HG03571 (cell line): ENCODE measurements around the gene ZNF771.

Experiments used
- ATAC-seq: cut with Tn5 transposase; IDR thresholded peaks from one replicate; pipeline ENCODE4 v1.9.1; 2021; ENCODE audit not compliant: unreplicated experiment

ZNF771 gene

DNA sequence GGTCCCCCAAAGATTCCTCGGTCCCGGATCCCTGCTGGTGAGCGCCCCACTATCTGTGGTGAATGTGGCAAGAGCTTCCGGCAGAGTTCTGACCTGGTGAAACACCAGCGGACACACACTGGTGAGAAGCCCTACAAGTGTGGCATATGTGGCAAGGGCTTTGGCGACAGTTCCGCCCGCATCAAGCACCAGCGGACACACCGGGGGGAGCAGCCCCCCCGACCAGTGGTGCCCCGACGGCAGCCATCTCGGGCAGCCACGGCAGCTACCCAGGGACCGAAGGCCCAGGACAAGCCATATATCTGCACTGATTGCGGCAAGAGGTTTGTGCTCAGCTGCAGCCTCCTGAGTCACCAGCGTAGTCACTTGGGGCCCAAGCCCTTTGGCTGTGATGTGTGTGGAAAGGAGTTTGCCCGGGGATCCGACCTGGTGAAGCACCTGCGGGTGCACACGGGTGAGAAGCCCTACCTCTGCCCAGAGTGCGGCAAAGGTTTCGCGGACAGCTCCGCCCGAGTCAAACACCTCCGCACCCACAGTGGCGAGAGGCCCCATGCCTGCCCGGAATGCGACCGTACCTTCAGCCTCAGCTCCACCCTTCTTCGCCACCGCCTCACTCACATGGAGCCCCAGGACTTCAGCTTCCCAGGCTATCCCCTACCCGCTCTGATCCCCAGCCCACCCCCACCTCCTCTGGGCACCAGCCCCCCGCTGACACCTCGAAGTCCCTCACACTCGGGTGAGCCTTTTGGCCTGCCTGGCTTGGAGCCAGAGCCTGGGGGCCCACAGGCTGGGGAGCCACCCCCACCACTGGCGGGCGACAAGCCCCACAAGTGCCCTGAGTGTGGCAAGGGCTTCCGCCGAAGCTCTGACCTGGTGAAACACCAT, 9.4 kb upstream of the ZNF771 start:
- ATAC-seq = no peak

DNA sequence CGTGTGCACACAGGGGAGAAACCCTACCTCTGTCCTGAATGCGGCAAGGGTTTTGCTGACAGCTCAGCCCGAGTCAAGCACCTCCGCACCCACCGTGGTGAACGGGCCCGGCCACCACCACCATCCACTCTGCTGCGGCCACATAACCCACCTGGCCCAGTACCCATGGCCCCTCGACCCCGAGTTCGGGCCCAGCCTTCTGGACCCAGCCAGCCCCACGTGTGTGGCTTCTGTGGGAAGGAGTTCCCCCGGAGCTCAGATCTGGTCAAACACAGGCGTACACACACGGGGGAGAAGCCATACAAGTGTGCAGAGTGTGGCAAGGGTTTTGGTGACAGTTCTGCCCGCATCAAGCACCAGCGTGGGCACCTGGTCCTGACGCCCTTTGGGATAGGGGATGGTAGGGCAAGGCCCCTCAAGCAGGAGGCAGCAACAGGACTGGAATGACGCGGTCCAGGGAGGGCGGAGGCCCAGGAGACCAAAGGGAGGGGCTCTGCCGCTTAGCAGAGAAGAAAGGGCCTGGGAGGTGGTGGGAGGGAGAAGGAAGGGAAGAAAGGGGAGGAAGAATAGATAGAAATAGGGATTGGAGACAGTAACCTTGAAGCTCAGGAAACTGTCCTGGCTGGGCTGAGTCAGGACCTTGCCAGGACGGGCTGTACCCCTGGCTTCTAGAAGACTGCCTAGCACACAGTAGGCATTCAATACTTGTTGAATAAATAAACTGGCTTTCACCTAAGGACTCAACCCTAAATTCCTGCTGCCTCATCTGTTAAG, 8.6 kb upstream of the ZNF771 start:
- no peak for ATAC-seq

DNA sequence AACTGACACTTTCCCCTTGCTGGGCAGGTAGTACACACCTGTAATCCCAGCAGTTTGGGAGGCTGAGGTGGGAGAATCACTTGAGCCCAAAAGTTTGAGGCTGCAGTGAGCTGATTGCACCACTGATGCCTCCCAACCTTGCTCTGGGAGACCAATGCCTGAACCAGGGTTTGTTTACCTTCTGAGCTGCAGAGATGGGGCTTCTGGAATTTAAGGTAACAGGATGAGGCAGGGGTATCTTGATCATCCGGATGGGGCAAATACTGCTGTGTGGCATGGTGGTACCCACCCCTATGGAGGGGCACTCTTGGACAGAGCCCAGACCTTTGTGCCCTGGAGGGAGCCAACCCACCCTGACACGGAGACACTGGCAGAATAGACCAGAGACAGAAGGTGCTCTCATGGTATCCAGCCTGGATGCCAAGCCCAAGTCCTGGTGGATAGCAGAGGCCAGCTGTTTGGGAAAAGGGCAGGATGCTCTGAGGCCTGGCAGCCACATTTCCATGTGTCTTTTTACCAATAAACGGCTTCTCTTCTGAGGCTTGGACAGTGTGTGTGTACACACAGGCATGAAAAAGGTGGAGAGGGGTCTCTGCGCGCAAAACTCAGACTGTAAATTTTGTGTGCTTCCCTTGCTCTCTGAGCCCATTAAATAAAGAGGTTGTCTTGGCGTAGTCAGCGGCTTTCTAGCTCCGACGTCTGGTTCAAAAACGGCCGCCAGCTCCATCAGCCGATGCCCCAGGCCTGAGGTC, 7.8 kb upstream of the ZNF771 start:
- ATAC-seq = no peak

DNA sequence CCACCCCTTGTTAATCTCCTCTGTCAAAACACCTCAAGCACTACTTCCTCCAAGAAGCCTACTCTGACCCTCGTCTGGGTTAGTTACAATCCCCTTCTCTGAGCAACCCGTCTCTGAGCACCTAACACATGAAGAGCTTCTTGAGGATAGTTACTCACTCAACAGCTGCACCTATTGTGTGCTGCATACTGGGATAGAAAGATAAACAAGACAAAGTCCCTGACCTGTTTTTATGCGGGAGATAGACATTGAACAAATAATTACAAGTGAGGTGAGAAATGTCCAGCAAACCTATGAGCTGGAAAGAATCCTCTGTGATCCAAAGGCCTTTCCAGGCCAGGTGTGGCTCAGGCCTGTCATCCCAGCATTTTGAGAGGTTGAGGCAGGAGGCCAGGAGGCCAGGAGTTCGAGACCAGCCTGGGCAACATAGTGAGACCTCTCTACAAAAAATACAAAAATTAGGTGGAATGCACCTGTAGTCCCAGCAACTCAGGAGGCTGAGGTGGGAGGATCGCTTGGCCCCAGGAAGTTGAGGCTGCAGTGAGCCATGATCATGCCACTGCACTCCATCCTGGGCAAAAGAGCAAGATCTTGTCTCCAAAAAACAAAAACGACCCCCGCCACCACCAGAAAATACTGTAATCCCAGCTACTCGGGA, 5.5 kb upstream of the ZNF771 start:
- ATAC-seq = no peak

DNA sequence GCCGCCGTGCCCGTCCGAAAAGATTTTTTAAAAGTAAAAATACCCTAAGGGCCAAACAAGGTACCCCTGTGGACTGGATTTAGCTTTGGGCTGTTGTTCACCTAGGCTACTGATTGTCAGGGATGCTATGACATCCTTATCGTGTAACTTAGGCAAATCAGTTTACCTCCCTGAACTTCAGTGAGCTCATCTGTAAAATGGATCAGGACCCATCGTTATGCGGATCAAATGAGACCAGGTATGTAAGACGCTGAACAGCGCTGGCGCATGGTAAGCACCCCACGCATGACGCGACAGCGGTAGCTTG, 658 bp upstream of the ZNF771 start:
- no peak for ATAC-seq

DNA sequence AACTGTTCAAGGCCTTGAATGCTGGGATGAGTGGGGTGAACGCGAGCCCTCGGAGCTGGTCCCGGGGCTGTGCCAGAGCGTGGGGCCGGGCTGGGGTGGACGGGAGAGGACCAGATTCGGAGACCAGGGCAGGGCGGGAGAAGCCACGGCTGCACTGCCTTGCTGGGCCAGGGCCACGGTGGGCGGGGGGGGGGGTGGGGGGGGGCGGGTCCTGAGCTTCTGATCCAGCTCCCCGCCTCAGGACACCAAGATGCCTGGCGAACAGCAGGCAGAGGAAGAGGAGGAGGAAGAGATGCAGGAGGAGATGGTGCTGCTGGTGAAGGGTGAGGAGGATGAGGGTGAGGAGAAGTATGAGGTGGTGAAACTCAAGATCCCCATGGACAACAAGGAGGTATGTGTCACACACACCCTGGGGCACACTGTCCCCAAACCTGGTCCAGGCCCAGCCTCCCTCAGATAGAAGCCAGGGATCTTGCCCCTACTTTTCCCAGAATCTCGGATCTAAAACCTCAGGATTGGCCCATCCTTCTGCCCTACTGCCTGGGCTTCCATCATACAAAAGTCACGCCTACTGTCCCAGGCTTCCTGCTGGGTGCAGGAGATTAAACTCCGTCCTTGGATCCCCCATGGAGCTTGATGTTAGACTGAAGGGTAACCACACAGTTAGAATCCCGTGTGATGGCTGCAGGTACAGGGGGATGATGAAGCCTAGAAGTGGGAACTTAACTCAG, 563 bp downstream of the ZNF771 start:
- ATAC-seq = no peak

DNA sequence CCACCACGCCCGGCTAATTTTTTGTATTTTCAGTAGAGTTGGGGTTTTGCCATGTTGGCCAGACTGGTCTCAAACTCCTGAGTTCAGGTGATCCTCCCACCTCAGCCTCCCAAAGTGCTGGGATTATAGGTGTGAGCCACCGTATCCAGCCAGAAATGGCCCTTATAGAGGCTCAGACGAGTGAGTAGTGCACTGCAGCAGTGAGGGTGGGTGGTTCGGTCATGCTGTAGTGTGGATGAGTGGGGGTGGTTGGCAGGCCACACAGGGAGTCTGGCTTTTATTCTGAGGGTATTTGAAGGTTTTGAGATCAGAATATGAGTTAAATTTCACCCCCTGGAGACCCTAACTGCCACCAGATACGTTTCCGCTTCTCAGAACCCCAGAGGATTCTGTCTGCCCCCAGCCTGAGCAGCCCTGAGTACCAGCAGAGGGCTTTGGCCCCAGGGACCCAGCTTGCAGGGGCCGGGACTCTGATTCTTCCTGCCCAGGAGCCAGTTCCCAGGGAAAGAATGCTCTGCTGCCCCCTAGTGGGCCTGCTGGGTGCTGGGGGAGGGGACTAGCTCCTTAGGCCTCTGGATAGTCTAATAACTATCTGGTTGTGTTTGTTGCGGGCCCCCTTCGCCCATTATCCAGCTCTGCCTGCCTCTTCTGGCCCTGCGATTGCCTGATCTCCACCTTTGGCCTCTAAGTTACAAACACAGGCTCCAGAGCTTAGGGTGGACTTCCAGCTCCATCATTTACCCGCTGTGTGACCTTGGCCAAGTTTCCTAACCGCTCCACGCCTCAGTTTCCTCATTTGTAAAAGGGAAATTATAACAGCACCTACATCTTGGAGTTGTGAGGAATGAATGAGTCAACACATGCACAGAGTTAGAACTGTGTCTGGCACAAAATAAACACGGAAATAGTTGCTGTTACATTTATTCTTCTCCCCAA, 2.0 kb downstream of the ZNF771 start:
- no peak for ATAC-seq

DNA sequence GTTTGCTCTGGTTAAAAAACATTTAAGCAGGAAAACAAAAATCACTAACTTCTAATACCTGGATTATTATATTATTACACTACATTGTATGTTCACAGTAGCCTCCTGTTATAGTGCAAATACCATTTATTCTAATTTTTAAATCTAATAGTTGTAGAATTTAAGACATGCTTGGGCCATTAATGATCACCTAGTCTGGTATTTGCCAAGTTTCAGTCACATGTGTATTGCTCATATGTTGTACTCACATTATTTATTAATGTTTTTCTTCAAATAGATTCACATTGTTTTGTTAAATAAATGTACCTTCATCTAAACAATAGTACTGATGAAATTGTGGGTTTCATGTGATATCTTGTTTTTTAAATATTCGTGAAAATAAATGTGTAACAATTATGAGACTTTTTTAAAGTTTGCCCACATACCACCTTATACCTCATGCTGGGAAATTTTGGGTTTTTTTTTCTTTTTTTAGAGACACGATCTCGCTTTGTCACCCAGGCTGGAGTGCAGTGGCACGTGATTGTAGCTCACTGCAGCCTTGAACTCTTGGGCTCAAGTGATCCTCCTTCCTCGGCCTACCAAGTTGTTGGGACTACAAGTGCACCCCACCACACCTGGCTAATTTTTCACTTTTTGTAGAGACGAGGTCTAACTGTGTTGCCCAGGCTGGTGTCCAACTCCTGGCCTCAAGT, 5.9 kb downstream of the ZNF771 start:
- ATAC-seq = no peak

DNA sequence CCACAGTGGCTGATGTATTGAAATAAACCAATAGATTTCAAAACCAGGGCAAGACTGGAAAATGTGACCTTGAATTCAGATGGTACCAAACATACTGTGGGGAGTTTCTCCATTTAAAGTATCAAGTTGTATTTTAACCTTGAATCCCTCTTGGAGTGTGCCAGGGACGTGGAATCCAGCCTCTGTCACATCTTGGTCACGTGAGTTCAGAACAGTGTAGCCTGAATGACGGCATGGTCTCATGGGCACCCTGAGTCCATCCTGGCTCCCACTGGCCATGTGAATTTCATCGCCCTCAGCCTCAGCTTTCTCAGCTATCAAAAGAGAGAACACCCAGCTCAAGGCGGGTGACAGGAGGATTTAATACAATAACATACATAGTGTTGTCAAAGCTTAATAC, 6.8 kb downstream of the ZNF771 start:
- ATAC-seq = no peak

DNA sequence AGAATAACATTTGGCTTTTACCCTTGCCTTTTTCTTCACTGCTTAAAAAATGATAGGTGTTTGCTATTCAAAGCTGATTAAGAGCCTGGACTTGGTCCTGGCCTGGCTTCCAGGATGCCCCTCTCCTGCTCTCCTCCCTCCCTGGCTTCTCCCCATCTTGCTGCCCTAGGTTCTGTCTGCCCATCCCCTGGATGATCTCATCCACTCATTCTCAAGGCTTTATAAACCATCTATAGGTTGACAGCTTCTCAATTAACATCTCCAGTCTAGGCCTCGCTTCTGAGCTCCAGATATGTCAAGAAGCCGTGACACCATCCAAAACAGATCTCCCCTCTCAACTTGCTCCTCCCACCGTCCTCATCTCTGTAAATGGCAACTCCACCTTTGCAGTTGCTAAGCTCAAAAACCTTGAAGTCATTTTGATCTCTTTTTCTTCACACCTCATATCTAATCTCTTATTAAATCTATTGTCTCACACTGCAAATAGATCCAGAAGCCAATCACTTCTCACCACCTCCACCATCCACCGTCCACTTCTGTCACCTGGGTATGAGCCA, 8.7 kb downstream of the ZNF771 start:
- ATAC-seq = no peak

DNA sequence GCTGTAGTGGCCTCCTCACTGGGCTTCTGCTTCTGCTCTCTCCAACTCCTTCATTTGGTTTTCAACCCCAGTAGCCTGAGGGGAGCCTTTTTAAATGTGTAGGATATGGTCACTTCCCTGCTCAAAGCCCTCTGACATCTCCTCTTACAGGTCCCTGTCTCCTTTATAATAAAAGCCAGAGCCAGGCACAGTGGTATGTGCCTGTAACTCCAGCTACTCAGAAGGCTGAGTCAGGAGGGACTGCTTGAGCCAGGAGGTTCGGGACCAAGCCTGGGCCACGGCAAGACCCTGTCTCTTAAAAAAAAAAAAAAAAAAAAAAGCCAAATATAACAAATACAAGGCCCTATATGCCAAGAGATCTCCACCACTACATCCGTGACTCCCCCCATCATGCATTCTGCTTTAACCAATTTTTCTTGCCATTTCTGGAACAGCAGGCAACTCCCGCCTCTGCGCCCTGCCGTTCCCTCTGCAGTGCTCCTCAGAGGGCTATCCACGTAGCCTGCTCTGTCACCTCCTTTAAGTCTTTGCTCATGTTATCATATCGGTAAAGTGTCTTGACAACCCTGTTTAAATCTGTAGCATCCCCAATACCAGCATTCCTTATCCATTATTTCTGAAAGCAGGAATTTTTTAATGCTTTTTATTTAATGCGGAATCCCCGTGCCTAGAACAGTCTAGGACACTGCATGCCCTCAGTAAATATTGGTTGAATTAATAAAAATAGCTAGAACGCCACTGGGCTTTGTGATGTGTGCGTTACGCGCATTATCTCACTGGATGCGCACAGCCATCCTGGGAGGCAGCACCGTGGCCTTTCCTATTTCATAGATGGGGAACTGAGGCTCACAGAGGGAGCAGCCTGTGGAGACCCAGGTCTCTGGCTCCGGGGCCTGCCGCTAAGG, 9.5 kb downstream of the ZNF771 start:
- ATAC-seq = no peak

DNA sequence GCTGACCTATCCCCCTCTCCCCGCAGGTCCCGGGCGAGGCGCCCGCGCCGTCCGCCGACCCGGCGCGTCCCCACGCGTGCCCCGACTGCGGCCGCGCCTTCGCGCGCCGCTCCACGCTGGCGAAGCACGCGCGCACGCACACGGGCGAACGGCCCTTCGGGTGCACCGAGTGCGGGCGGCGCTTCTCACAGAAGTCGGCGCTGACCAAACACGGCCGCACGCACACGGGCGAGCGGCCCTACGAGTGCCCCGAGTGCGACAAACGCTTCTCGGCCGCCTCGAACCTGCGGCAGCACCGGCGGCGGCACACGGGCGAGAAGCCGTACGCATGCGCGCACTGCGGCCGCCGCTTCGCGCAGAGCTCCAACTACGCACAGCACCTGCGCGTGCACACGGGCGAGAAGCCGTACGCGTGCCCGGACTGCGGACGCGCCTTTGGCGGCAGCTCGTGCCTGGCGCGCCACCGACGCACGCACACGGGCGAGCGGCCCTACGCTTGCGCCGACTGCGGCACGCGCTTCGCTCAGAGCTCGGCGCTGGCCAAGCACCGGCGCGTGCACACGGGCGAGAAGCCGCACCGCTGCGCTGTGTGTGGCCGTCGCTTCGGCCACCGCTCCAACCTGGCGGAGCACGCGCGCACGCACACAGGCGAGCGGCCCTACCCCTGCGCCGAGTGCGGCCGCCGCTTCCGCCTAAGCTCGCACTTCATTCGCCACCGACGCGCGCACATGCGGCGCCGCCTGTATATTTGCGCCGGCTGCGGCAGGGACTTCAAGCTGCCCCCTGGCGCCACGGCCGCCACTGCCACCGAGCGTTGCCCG, 10.3 kb downstream of the ZNF771 start:
- peak; percentile 68 for ATAC-seq

DNA sequence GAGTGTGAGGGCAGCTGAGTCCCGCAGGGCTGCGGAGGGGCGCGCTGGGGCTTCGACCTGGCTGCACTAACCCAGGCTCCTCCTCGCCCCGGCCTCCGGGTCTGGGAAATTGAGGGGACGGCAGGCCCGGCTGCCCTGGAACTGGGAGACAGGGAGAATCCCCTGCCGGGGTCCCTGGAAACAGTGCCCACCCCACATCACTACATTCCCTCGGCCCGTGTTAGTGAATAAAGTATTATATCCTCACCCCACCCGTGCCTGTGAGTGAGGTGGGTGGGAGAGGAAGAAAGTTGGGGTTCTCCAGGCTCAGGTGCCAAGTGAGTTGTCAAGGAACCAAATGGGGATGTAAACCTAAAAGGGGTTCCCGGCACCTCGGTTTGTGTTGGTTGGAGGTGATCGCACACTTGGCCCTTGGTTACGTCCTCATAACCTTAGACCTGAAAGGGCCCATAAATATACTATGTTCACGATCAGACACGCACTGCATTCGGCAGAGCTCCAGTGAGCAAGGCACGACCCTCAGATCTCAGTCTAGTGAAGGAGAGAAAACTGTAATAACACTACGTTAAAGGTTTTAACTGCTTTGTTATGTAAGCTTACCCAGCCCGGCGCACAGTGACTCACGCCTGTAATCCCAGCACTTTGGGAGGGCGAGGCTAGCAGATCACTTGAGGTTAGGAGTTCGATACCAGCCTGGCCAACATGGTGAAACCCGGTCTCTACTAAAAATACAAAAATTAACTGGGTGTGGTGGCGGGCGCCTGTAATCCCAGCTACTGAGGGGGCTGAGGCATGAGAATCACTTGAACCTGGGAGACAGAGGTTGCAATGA, 11.2 kb downstream of the ZNF771 start:
- ATAC-seq = no peak

DNA sequence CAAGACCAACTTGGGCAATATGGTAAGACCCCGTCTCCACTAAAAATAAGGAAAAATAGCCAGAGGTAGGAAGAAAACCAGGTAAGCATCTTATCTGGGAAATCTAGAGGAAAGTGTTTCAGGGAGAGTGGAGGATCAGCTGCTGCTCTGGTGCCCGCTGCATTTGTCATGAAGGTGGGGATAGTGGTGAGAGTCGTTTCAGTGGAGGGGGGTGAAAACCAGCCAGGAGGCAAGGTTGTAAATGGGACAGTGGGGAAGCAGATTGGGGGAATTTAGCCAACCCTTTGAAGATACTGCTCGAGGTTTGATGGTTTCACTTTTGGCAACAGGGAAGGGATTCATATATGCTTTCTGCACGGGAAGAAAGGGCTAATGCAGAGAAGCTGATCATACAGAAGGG, 13.6 kb downstream of the ZNF771 start:
- ATAC-seq = no peak

DNA sequence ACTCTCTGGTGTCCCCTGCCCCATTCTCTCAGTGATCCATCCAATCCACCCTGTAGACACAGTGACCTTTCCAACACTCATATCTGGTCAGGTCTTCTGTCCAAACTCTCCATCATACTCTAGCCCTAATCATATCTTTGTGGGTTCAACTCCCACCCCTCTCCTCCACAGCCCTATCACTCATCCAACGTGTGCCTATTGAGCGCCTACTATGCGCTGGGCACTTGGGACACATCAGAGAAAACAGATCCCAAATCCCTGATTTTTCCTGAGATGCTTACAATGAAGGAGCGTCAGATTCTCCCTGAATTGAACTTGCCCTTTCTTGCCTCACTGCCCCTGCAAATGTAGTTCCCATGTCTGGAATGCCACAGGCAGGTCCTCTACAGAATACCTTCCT, 20.6 kb downstream of the ZNF771 start:
- ATAC-seq = no peak

DNA sequence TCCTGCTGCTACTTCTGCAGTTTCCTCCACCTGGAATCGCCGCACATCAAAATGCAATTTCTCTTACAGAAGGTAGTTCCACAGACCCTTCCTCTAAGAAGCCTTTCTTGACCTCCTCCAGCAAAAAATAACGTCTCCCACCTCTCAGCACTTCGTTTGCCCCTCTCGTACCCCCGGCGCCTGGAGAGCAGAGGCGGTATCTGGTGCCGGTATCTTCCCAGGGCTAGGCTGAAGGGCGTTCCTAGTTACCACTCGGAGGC, 21.9 kb downstream of the ZNF771 start:
- ATAC-seq = peak; percentile 9
